ENCODE measurements around the gene ALX4. TPM values are rescaled to one million over a fixed set of nuclear protein-coding genes. Genes with fewer than 3 reads are reported as not detected.

ALX4 gene
- total and polyA plus RNA-seq, 2 donors (not counting 1 experiment from before 2014, with no cell fraction given), result not detected

DNA sequence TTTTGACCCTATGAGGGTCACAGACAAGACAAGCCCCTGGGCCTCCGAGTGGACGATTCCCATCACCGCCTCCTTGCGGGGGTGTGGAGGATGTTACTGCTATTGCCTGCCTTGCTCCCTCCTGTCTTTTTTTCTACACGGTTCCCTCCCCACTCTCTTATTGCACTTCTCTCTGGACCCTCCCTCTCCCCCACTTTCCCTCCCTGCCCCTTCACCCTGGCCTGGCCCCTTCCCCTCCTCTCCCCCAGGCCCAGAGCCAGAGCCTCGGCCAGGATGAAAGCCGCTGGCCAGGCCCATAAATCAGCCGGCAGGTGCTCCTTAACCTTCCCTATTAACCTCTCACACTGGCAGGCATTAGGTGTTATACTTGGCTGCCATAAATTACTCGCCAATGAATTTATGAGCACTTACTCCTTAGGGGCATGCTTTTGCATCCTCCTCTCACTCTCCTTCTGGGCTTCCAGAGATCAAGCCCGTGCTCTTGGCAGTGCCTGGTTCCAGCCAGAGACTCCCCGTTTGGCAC, 18.3 kb upstream of the ALX4 start:
- H4K20me1 ChIP-seq (ENCODE audit: control insufficient read depth, extremely low read depth, insufficient read depth, low read length), result no peaks in the 10 kb centered on the region
- H3K4me1 ChIP-seq (ENCODE audit: control insufficient read depth, extremely low read depth, insufficient read depth, low read length), result no peaks in the 10 kb centered on the region
- no peak overlapping the region for H3K4me2 ChIP-seq (ENCODE audit: extremely low read depth, insufficient read depth, low read length)
- no peak overlapping the region for H2AFZ ChIP-seq (ENCODE audit: low read length)
- peaks cover 42% of the 10 kb centered on the region for H3K27me3 ChIP-seq (ENCODE audit: control insufficient read depth, insufficient read depth, low read length)
- H3K27ac ChIP-seq (ENCODE audit: insufficient read depth, low read length), result no peak overlapping the region
- H3K36me3 ChIP-seq (ENCODE audit: control insufficient read depth, insufficient read depth, low read length), result no peaks in the 10 kb centered on the region
- no peak overlapping the region for H3K9ac ChIP-seq (ENCODE audit: insufficient read depth, low read length)
- no peaks in the 10 kb centered on the region for H3K79me2 ChIP-seq (ENCODE audit: control insufficient read depth, insufficient read depth, low read length)
- H3K9me3 ChIP-seq (ENCODE audit: control insufficient read depth, insufficient read depth, low read depth, low read length), result no peaks in the 10 kb centered on the region
- no peak for DNase-seq (ENCODE audit: low read depth in 2 of 2)
- TF ChIP-seq EZH2 (IDR thresholded peaks at IDR 0.05; ENCODE audit: low read length, missing control alignments), result peak; percentile 5
- TF ChIP-seq, protein P1, sequence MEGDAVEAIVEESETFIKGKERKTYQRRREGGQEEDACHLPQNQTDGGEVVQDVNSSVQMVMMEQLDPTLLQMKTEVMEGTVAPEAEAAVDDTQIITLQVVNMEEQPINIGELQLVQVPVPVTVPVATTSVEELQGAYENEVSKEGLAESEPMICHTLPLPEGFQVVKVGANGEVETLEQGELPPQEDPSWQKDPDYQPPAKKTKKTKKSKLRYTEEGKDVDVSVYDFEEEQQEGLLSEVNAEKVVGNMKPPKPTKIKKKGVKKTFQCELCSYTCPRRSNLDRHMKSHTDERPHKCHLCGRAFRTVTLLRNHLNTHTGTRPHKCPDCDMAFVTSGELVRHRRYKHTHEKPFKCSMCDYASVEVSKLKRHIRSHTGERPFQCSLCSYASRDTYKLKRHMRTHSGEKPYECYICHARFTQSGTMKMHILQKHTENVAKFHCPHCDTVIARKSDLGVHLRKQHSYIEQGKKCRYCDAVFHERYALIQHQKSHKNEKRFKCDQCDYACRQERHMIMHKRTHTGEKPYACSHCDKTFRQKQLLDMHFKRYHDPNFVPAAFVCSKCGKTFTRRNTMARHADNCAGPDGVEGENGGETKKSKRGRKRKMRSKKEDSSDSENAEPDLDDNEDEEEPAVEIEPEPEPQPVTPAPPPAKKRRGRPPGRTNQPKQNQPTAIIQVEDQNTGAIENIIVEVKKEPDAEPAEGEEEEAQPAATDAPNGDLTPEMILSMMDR (conservative IDR thresholded peaks at IDR 0.05 in 1 of 2, IDR thresholded peaks at IDR 0.05 in 1 of 2; ENCODE audit: low read depth in 1 of 2, low read length in 2 of 2), result no peak
- H3K4me3 ChIP-seq (replicated peaks in 1 of 4; ENCODE audit: control extremely low read depth in 1 of 4, insufficient read depth in 1 of 4, low read depth in 3 of 4, low read length in 4 of 4), result no peak overlapping the region

GRCh38 chr11:44327730-44328129, 17.8 kb upstream of the ALX4 start:
- Histone ChIP-seq H3K27me3 (ENCODE audit: control insufficient read depth, insufficient read depth, low read length) (peaks cover 46% of the 10 kb centered on the region), H2AFZ (ENCODE audit: low read length) (no peak overlapping the region), H3K4me1 (ENCODE audit: control insufficient read depth, extremely low read depth, insufficient read depth, low read length) (no peaks in the 10 kb centered on the region), H3K27ac (ENCODE audit: insufficient read depth, low read length) (no peak overlapping the region), H3K4me3 (replicated peaks in 1 of 4; ENCODE audit: control extremely low read depth in 1 of 4, insufficient read depth in 1 of 4, low read depth in 3 of 4, low read length in 4 of 4) (no peak overlapping the region), H3K9me3 (ENCODE audit: control insufficient read depth, insufficient read depth, low read depth, low read length) (no peaks in the 10 kb centered on the region), H3K36me3 (ENCODE audit: control insufficient read depth, insufficient read depth, low read length) (no peaks in the 10 kb centered on the region), H3K9ac (ENCODE audit: insufficient read depth, low read length) (no peak overlapping the region), H4K20me1 (ENCODE audit: control insufficient read depth, extremely low read depth, insufficient read depth, low read length) (no peaks in the 10 kb centered on the region), H3K79me2 (ENCODE audit: control insufficient read depth, insufficient read depth, low read length) (no peaks in the 10 kb centered on the region), H3K4me2 (ENCODE audit: extremely low read depth, insufficient read depth, low read length) (no peak overlapping the region)
- TF ChIP-seq, protein P1 (conservative IDR thresholded peaks at IDR 0.05 in 1 of 2, IDR thresholded peaks at IDR 0.05 in 1 of 2; ENCODE audit: low read depth in 1 of 2, low read length in 2 of 2), result peak in 1 of 2 donors; percentile 7
- no peak for TF ChIP-seq EZH2 (IDR thresholded peaks at IDR 0.05; ENCODE audit: low read length, missing control alignments)
- DNase-seq (ENCODE audit: low read depth in 2 of 2), result no peak

DNA sequence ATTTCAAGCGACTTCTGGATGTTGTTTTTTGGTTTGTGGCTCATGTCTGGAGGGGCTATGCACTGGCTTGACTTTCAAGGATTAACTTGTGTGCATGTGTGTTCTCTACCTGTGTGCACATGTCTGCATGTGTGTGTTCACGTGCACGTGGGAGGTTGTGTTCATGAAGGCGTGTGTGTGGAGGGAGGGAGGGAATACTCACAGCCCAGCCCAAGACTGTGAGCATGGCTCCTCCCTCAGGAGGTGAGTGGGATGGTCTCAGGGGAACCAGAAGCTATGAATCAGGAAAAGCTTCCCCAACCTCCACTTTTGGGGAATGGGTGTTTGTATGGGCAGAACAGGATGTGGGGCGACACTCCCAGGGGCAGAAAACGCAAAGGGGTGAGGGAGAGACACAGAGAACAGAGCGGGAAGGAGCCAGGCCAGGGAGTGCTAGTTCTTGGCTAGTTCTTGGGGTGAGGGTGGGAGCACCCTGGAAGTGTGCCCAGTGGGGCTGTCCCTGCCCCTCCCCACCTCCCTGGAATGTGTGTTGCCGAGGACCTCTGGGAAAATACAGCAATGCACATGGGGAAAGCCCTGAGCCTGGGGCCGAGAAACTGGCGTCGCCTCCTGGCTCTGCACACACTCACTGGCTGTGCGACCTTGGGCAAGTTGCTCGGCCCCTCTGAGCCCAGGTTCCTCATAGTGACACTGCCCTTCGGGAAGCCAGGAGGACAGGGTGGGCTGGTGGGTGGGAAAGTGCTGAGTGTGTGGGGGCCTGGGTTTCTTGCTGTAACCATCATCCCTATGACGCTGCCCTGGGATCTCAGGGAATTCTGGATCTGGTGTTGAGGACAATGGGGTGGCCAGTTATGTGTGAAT, 16.9 kb upstream of the ALX4 start:
- H3K27ac ChIP-seq (ENCODE audit: insufficient read depth, low read length), result no peak overlapping the region
- no peak overlapping the region for H3K9ac ChIP-seq (ENCODE audit: insufficient read depth, low read length)
- H3K36me3 ChIP-seq (ENCODE audit: control insufficient read depth, insufficient read depth, low read length), result no peaks in the 10 kb centered on the region
- H4K20me1 ChIP-seq (ENCODE audit: control insufficient read depth, extremely low read depth, insufficient read depth, low read length), result no peaks in the 10 kb centered on the region
- H3K4me2 ChIP-seq (ENCODE audit: extremely low read depth, insufficient read depth, low read length), result no peak overlapping the region
- H3K27me3 ChIP-seq (ENCODE audit: control insufficient read depth, insufficient read depth, low read length), result peaks cover 48% of the 10 kb centered on the region
- H3K79me2 ChIP-seq (ENCODE audit: control insufficient read depth, insufficient read depth, low read length), result no peaks in the 10 kb centered on the region
- H2AFZ ChIP-seq (ENCODE audit: low read length), result no peak overlapping the region
- no peak overlapping the region for H3K4me3 ChIP-seq (replicated peaks in 1 of 4; ENCODE audit: control extremely low read depth in 1 of 4, insufficient read depth in 1 of 4, low read depth in 3 of 4, low read length in 4 of 4)
- DNase-seq (ENCODE audit: low read depth in 2 of 2), result no peak
- TF ChIP-seq, protein P1 (conservative IDR thresholded peaks at IDR 0.05 in 1 of 2, IDR thresholded peaks at IDR 0.05 in 1 of 2; ENCODE audit: low read depth in 1 of 2, low read length in 2 of 2), result no peak
- TF ChIP-seq EZH2 (IDR thresholded peaks at IDR 0.05; ENCODE audit: low read length, missing control alignments), result no peak
- no peaks in the 10 kb centered on the region for H3K4me1 ChIP-seq (ENCODE audit: control insufficient read depth, extremely low read depth, insufficient read depth, low read length)
- H3K9me3 ChIP-seq (ENCODE audit: control insufficient read depth, insufficient read depth, low read depth, low read length), result no peaks in the 10 kb centered on the region
